Activated CD4-positive, alpha-beta T cell treated with anti-CD3 and anti-CD28 coated beads, Interleukin-2, amount 50 U/mL, for 24 hours (primary cell): ENCODE results near the gene RAB5B.
"Not testable (repeated sequence)": the region's sequence is repeated elsewhere in the genome, so short reads cannot be mapped to it uniquely, and the experiment has no call there.

Experiments used
- DNase-seq, 2 donors: peaks; one replicate each; pipeline ENCODE4 v3.0.0-alpha.2; 2020; ENCODE audit warnings: low read depth in 1 of 2, low spot score in 1 of 2

RAB5B gene

GRCh38 chr12:55982319-55982936 lies 8.6 kb downstream of the RAB5B start:
- DNase-seq = no peak

- no peak for DNase-seq
These were observed 9.5 kb downstream of the RAB5B start for GRCh38 chr12:55983232-55983842.

- no peak for DNase-seq
These were observed 11.0 kb downstream of the RAB5B start for GRCh38 chr12:55984861-55985260.

GRCh38 chr12:55985341-55985740 lies 11.5 kb downstream of the RAB5B start:
- no peak for DNase-seq

- DNase-seq = not testable (repeated sequence)
These were observed 12.1 kb downstream of the RAB5B start for GRCh38 chr12:55985976-55986375.

GRCh38 chr12:55991110-55991509 lies 17.2 kb downstream of the RAB5B start:
- no peak for DNase-seq

GRCh38 chr12:55993230-55993853 lies 19.5 kb downstream of the RAB5B start:
- no peak for DNase-seq

GRCh38 chr12:55995366-55995765 lies 21.5 kb downstream of the RAB5B start:
- DNase-seq = no peak

- peak; percentile 20 to 70 for DNase-seq
These were observed 22.4 kb downstream of the RAB5B start for GRCh38 chr12:55996201-55996714.

GRCh38 chr12:55996715-55997534 lies 23.0 kb downstream of the RAB5B start, which contains the start of gene SUOX:
Gene SUOX (plus strand): TSS chr12:55997276. CDS start chr12:56002222, 4,946 bp downstream.
- DNase-seq = peak in 1 of 2 donors; percentile 6

GRCh38 chr12:55997535-55997859 lies 23.6 kb downstream of the RAB5B start:
- DNase-seq = no peak

- DNase-seq = not testable (repeated sequence)
These were observed 25.6 kb downstream of the RAB5B start for GRCh38 chr12:55999522-55999921.

GRCh38 chr12:55999999-56000540 lies 26.2 kb downstream of the RAB5B start:
- DNase-seq = not testable (repeated sequence)

- DNase-seq = no peak
These were observed 27.7 kb downstream of the RAB5B start for GRCh38 chr12:56001487-56002100.

- DNase-seq = not testable (repeated sequence)
These were observed 29.5 kb downstream of the RAB5B start for GRCh38 chr12:56003376-56003775.

- DNase-seq = no peak
These were observed 30.3 kb downstream of the RAB5B start for GRCh38 chr12:56004211-56004610.

GRCh38 chr12:56007564-56008559 lies 34.0 kb downstream of the RAB5B start:
- DNase-seq = peak; percentile 41 to 46

GRCh38 chr12:56010111-56010570 lies 36.3 kb downstream of the RAB5B start:
- no peak for DNase-seq

GRCh38 chr12:56011509-56012090 lies 37.7 kb downstream of the RAB5B start:
- DNase-seq = no peak
